Panc1 (cell line): ENCODE results near the gene IGF2R. TPM values are rescaled to one million over a fixed set of nuclear protein-coding genes. Genes with fewer than 3 reads are reported as not detected.

ENCODE experiments used
- ATAC-seq: fragments of 200-7000 bp; cut with Tn5 transposase; 2 replicates; pipeline ENCODE4 v1.9.1; 2020; ENCODE audit warnings: mild to moderate bottlenecking, moderate library complexity
- BruUV-seq: library from RNA; stranded (reverse); fragments of 400-500 nt; replicated peaks from 2 replicates; lab custom pipeline; 2021; lab: Mats Ljungman, UMichigan
- CTCF ChIA-PET: fragments of 300-600 bp; sonication (Branson Sonifier 250); formaldehyde crosslinking; loops from one replicate; lab custom pipeline; 2022; ENCODE audit warnings: antibody characterized with exemption; lab: Charles Lee
- POLR2A ChIA-PET: fragments of 300-600 bp; sonication (Branson Sonifier 250); formaldehyde crosslinking; loops from one replicate; lab custom pipeline; 2022; ENCODE audit warnings: antibody characterized with exemption; lab: Charles Lee
- DNase-seq: peaks from one replicate; pipeline ENCODE4 v3.0.0-alpha.2; 2010; ENCODE audit warnings: low read depth, low spot score
- H3K27ac ChIP-seq: 2 replicates; pipeline ENCODE4 v1.5.1; 2011; ENCODE audit warnings: mild to moderate bottlenecking, low read length, inconsistent platforms
- H3K27me3 ChIP-seq: fragments of 200-500 bp; sonication (Bioruptor generic); 2 replicates; pipeline ENCODE4 v1.6.0; 2014; ENCODE audit warnings: low read length, inconsistent platforms; ENCODE audit not compliant: control insufficient read depth, insufficient read depth
- H3K36me3 ChIP-seq: fragments of 200-500 bp; sonication (Bioruptor generic); 2 replicates; pipeline ENCODE4 v1.5.1; 2014; ENCODE audit warnings: inconsistent platforms, mild to moderate bottlenecking, low read length, moderate library complexity; ENCODE audit not compliant: control insufficient read depth, insufficient read depth
- H3K4me1 ChIP-seq: 2 replicates; pipeline ENCODE4 v1.5.1; 2011; ENCODE audit warnings: inconsistent platforms, mild to moderate bottlenecking, low read length, moderate library complexity; ENCODE audit not compliant: control insufficient read depth, insufficient read depth
- H3K4me3 ChIP-seq, 2 experiments: 2 replicates each; pipeline ENCODE4 v1.5.1; 2011 to 2012; ENCODE audit warnings: low read depth in 2 of 2, low read length in 2 of 2, mild to moderate bottlenecking in 2 of 2, inconsistent platforms in 1 of 2, moderate library complexity in 1 of 2
- H3K9me3 ChIP-seq: fragments of 200-500 bp; sonication (Bioruptor generic); 2 replicates; pipeline ENCODE4 v1.5.1; 2014; ENCODE audit warnings: low read depth, mild to moderate bottlenecking, inconsistent platforms, low read length, moderate library complexity; ENCODE audit not compliant: control insufficient read depth, insufficient read depth
- CTCF ChIP-seq: fragments of 450-650 bp; IDR thresholded peaks from 2 replicates; pipeline ENCODE4 v1.5.1; 2017; ENCODE audit warnings: mild to moderate bottlenecking
- POLR2AphosphoS5 ChIP-seq: IDR thresholded peaks from 2 replicates; pipeline ENCODE4 v1.6.1; 2012; ENCODE audit warnings: mild to moderate bottlenecking, low read depth, low read length, moderate library complexity
- REST ChIP-seq, 2 experiments: IDR thresholded peaks; 2 replicates each; pipeline ENCODE4 v1.6.1; 2011 to 2012; ENCODE audit warnings: low read depth in 2 of 2, control low read depth in 1 of 2, low read length in 1 of 2, mild to moderate bottlenecking in 1 of 2, moderate library complexity in 1 of 2; ENCODE audit not compliant: insufficient read depth in 1 of 2
- SIN3A ChIP-seq: IDR thresholded peaks from 2 replicates; pipeline ENCODE4 v1.6.1; 2012; ENCODE audit warnings: low read depth, mild to moderate bottlenecking, low read length, moderate library complexity, borderline replicate concordance; ENCODE audit not compliant: insufficient read depth
- TCF7L2 ChIP-seq: IDR thresholded peaks from 2 replicates; pipeline ENCODE4 v1.6.1; 2011; ENCODE audit warnings: mild to moderate bottlenecking, low read depth, low read length, inconsistent platforms
- in situ Hi-C: cut with HindIII; loops from 2 replicates; pipeline ENCODE4 v1.10.0; 2016; ENCODE audit warnings: low sequenced_read_pairs, low pct_unique_long_range_greater_than_20kb
- intact Hi-C: fragments of 100-400 bp; cut with micrococcal nuclease; formaldehyde crosslinking; loops from one replicate; pipeline ENCODE4 v1.10.0; 2022; ENCODE audit not compliant: unreplicated experiment
- total RNA-seq: library from RNA; stranded (reverse); gene quantifications from one replicate; pipeline ENCODE4 v1.2.1, GENCODE V29; 2021; ENCODE audit not compliant: unreplicated experiment

The IGF2R gene
- total RNA-seq, 1 experiment from 2014 or later = 163 TPM

- POLR2A ChIA-PET = no interaction called here
- no TSS peak for BruUV-seq
- CTCF ChIA-PET = interaction anchor here (0.6 kb wide), 1 partner anchor 49 kb away, joined by 5 read pairs; no protein-coding TSS in a partner anchor
- intact Hi-C loops = no loop called here
- Histone ChIP-seq H3K36me3 (peaks cover 5% of the 10 kb centered on the region; the same call in 1 of the 2 replicates), H3K9me3 (no peaks in the 10 kb centered on the region), H3K27me3 (no peaks in the 10 kb centered on the region), H3K4me3 (no peak overlapping the region), H3K4me1 (no peaks in the 10 kb centered on the region), H3K27ac (no peak overlapping the region)
- TF ChIP-seq SIN3A (no peak), CTCF (no peak), TCF7L2 (no peak), REST (IDR thresholded peaks at IDR 0.05; ENCODE audit: insufficient read depth in 1 of 2, low read depth in 2 of 2, low read length in 1 of 2) (no peak), POLR2AphosphoS5 (no peak)
- ATAC-seq (no peak), DNase-seq (no peak)
- in situ Hi-C loops = no loop called here
Measured at GRCh38 chr6:160077024-160077423, 108.1 kb downstream of the IGF2R start.

GRCh38 chr6:160077526-160077925, 108.6 kb downstream of the IGF2R start:
- no peaks in the 10 kb centered on the region for H3K27me3 ChIP-seq
- H3K9me3 ChIP-seq = no peaks in the 10 kb centered on the region
- TF ChIP-seq CTCF (no peak), TCF7L2 (no peak), SIN3A (no peak), REST (IDR thresholded peaks at IDR 0.05; ENCODE audit: insufficient read depth in 1 of 2, low read depth in 2 of 2, low read length in 1 of 2) (no peak), POLR2AphosphoS5 (no peak)
- no peak overlapping the region for H3K4me3 ChIP-seq
- in situ Hi-C loops (no loop called here), intact Hi-C loops (no loop called here)
- ATAC-seq (no peak), DNase-seq (no peak)
- peaks cover 5% of the 10 kb centered on the region; the same call in 1 of the 2 replicates for H3K36me3 ChIP-seq
- ChIA-PET CTCF (interaction anchor here (0.6 kb wide), 2 partner anchors 49 to 96 kb away, joined by 3 to 5 read pairs; no protein-coding TSS in a partner anchor), POLR2A (no interaction called here)
- no peak overlapping the region for H3K27ac ChIP-seq
- no peaks in the 10 kb centered on the region for H3K4me1 ChIP-seq
- BruUV-seq = no TSS peak
